GM23248 (cell line): ENCODE measurements around the gene NFIA.

Experiments
- EZH2 ChIP-seq: fragments of 200-600 bp; sonication (generic); IDR thresholded peaks from 2 replicates; pipeline ENCODE4 v1.6.1; 2018; ENCODE audit warnings: antibody characterized with exemption, mild to moderate bottlenecking; ENCODE audit not compliant: insufficient read depth, poor library complexity, severe bottlenecking
- EZH2phosphoT487 ChIP-seq: fragments of 200-600 bp; sonication (generic); IDR thresholded peaks from 2 replicates; pipeline ENCODE4 v1.6.1; 2018; ENCODE audit warnings: antibody characterized with exemption, moderate library complexity, mild to moderate bottlenecking, low read depth; ENCODE audit not compliant: insufficient read depth

DNA sequence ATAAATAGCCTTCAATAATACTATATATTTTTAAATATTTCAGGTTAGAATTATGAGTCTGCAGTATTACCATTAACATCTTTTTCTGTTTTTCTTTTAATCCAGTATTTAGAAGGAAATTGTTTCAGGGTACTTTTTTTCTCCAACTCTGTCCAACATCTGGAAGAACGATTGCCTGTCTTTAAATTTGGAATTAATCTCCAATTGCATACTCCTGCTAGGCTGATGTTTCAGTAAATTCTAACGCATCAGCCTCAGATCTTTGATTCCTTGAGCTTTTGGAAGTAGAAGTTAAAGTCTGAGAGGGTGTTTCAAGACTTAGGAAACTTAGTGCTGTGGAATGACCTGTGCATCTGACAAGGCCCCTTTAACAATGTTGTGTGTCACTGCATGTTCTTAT lies 20.3 kb downstream of the NFIA start:
- TF ChIP-seq EZH2 (no peak), EZH2phosphoT487 (no peak)
